HUES64 (cell line): Measurements from ENCODE around the gene MYLK2.
"Not testable (repeated sequence)": the region's sequence is repeated elsewhere in the genome, so short reads cannot be mapped to it uniquely, and the experiment has no call there.

ENCODE experiments used
- H3K27ac ChIP-seq: 2 replicates; pipeline ENCODE4 v1.7.0; 2013; ENCODE audit warnings: low read depth, low read length, inconsistent platforms
- H3K27me3 ChIP-seq: 2 replicates; pipeline ENCODE4 v1.6.1; 2013; ENCODE audit warnings: mild to moderate bottlenecking, low read length; ENCODE audit not compliant: insufficient read depth
- H3K36me3 ChIP-seq: 2 replicates; pipeline ENCODE4 v1.6.1; 2013; ENCODE audit warnings: mild to moderate bottlenecking, low read length; ENCODE audit not compliant: insufficient read depth
- H3K4me1 ChIP-seq: 2 replicates; pipeline ENCODE4 v1.6.1; 2013; ENCODE audit warnings: mild to moderate bottlenecking, low read length, moderate library complexity; ENCODE audit not compliant: insufficient read depth
- H3K4me3 ChIP-seq: 2 replicates; pipeline ENCODE4 v1.5.1; 2013; ENCODE audit warnings: mild to moderate bottlenecking, low read length, moderate library complexity
- H3K9ac ChIP-seq: 2 replicates; pipeline ENCODE4 v1.6.1; 2013; ENCODE audit warnings: mild to moderate bottlenecking, low read depth, low read length
- H3K9me3 ChIP-seq: 2 replicates; pipeline ENCODE4 v1.6.1; 2013; ENCODE audit warnings: low read depth, low read length; ENCODE audit not compliant: insufficient read depth
- WGBS: fragments of 150-250, 120-280 bp; methylation state at CpG from one replicate; pipeline ENCODE4 v1.1.7; 2013; ENCODE audit warnings: missing lambda C conversion rate; 5-methylcytosine and 5-hydroxymethylcytosine counted together

Gene MYLK2

DNA sequence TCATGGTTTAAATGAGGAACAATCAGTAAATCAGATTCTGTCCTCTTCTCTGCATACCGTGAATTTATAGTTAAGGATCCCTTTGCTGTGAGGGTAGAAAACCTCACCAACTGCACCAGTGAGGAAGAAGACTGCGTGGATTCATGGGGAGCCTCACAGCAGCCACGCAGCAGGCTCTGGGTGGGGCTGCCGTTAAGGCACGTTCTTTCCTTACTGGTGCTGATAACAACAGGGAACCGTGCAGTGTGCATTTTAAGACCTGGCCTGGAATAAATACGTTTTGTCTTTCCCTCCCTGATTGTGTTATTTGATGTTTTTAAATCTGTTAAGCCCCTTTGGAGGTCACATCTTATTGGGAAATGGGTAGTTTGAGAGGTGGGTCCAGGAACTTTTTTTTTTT is 17.6 kb upstream of the MYLK2 start:
- H3K9ac ChIP-seq: no peak overlapping the region
- no peak overlapping the region for H3K4me3 ChIP-seq
- 93% methylated on average over 7 of the region's 7 CpGs for WGBS
- H3K27me3 ChIP-seq: no peaks in the 10 kb centered on the region
- peaks cover 88% of the 10 kb centered on the region for H3K36me3 ChIP-seq
- H3K27ac ChIP-seq: no peak overlapping the region
- H3K9me3 ChIP-seq: no peaks in the 10 kb centered on the region
- no peaks in the 10 kb centered on the region for H3K4me1 ChIP-seq

GRCh38 chr20:31803552-31804291 is 15.4 kb upstream of the MYLK2 start:
- Histone ChIP-seq H3K36me3 (peaks cover 74% of the 10 kb centered on the region), H3K27ac (no peak overlapping the region), H3K27me3 (no peaks in the 10 kb centered on the region), H3K4me1 (no peaks in the 10 kb centered on the region), H3K4me3 (no peak overlapping the region), H3K9me3 (no peaks in the 10 kb centered on the region), H3K9ac (no peak overlapping the region)
- WGBS: 92% methylated on average over 7 of the region's 7 CpGs

GRCh38 chr20:31806564-31807355 is 12.4 kb upstream of the MYLK2 start:
- Histone ChIP-seq H3K27me3 (no peaks in the 10 kb centered on the region), H3K9me3 (no peaks in the 10 kb centered on the region), H3K4me1 (no peaks in the 10 kb centered on the region), H3K27ac (no peak overlapping the region), H3K4me3 (no peak overlapping the region), H3K9ac (no peak overlapping the region), H3K36me3 (peaks cover 43% of the 10 kb centered on the region)
- 94% methylated on average over 8 of the region's 8 CpGs for WGBS

GRCh38 chr20:31808481-31808880 is 10.7 kb upstream of the MYLK2 start:
- H3K27ac ChIP-seq: no peak overlapping the region
- H3K4me3 ChIP-seq: no peak overlapping the region
- H3K4me1 ChIP-seq: no peaks in the 10 kb centered on the region
- H3K9ac ChIP-seq: no peak overlapping the region
- H3K36me3 ChIP-seq: peaks cover 28% of the 10 kb centered on the region
- no peaks in the 10 kb centered on the region for H3K27me3 ChIP-seq
- H3K9me3 ChIP-seq: no peaks in the 10 kb centered on the region
- WGBS: 94% methylated on average over 3 of the region's 3 CpGs

GRCh38 chr20:31809661-31810060 is 9.5 kb upstream of the MYLK2 start:
- 86% methylated on average over 3 of the region's 3 CpGs for WGBS
- no peak overlapping the region for H3K9ac ChIP-seq
- H3K4me1 ChIP-seq: no peaks in the 10 kb centered on the region
- H3K9me3 ChIP-seq: no peaks in the 10 kb centered on the region
- no peaks in the 10 kb centered on the region for H3K27me3 ChIP-seq
- no peak overlapping the region for H3K27ac ChIP-seq
- H3K4me3 ChIP-seq: no peak overlapping the region
- H3K36me3 ChIP-seq: peaks cover 18% of the 10 kb centered on the region

- no peaks in the 10 kb centered on the region for H3K27me3 ChIP-seq
- H3K9ac ChIP-seq: no peak overlapping the region
Observed at GRCh38 chr20:31811198-31811597, 8.0 kb upstream of the MYLK2 start.

DNA sequence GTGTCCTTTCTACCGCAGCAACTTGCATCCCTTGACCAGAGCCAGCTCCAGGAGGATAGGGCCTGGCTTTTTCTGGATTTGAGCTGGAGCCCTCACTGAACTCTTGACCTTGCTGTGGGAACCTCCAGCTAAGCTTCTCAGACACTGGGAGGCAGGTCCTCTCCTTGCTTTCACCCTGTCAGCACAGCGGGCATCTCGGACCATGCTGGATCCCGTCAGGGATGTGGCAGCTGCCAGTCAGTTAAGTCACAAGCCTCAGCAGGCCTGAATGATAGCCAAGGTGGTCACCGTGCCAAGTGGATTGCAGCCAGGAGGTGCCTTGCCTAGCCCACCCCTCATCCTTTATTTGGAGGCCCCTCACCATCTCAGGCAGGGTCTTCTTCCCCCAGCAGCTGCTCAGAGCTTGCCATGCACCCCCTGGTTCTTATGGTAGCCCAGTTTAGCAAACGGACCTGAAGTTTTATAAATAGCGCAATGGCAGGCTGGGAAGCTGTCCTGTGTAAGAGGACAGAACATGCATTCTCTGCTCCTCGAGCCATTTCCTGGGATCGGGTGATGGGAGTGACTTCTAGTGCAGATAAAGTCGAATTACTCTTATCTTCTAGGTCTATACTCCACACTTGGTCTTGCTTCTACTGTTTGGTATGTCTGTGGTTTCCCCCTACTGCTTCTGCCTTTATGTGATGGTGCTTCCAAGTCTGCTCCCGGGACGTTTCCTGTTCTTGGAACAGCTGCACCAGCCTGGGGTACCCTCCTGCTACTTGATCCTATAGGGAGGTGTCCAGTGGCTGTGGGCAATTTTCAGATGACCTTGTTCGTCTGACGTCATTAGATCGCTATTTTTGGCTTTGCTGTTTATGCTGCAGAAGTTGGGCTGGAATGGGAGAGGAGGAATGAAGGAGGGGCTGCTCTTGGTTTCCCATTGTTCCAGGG is 7.1 kb upstream of the MYLK2 start:
- 0 out of 2 replicates have a peak, but pooled peaks cover 3% of the 10 kb centered on the region for H3K36me3 ChIP-seq
- WGBS: 96% methylated on average over 15 of the region's 15 CpGs
- H3K27me3 ChIP-seq: no peaks in the 10 kb centered on the region
- no peak overlapping the region for H3K27ac ChIP-seq
- H3K4me1 ChIP-seq: peaks cover 7% of the 10 kb centered on the region; the same call in 1 of the 2 replicates
- no peaks in the 10 kb centered on the region for H3K9me3 ChIP-seq
- no peak overlapping the region for H3K9ac ChIP-seq
- H3K4me3 ChIP-seq: no peak overlapping the region

More at GRCh38 chr20:31811198-31811597, 8.0 kb upstream of the MYLK2 start:
- 90% methylated on average over 4 of the region's 4 CpGs for WGBS
- Histone ChIP-seq H3K9me3 (no peaks in the 10 kb centered on the region), H3K36me3 (peaks cover 11% of the 10 kb centered on the region), H3K27ac (no peak overlapping the region), H3K4me3 (no peak overlapping the region), H3K4me1 (peaks cover 7% of the 10 kb centered on the region; the same call in 1 of the 2 replicates)

DNA sequence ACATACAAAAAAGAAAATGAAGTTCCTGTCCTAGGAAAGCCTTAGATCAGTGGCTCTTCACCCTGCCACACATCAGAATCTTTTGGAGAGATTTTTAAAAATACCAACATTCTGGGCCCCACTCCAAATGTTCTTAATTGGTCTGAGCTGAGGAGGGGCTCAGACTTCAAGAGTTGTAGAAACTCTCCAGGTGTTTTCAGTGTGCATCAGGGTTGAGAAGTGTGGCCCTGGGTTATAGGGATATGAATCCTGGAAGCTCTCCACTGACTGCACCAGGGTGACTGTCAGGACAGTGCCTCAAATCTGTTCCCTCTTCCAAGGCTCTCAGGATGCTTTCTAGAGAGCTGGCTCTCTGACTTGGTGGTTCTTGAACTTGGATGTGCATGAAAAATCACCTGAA is 5.5 kb upstream of the MYLK2 start:
- no peaks in the 10 kb centered on the region for H3K27me3 ChIP-seq
- peaks cover 7% of the 10 kb centered on the region; the same call in 1 of the 2 replicates for H3K4me1 ChIP-seq
- no peak overlapping the region for H3K27ac ChIP-seq

GRCh38 chr20:31814142-31814541 is 5.0 kb upstream of the MYLK2 start:
- not testable (repeated sequence) for H3K27ac ChIP-seq, H3K9me3 ChIP-seq, H3K9ac ChIP-seq, H3K27me3 ChIP-seq, H3K36me3 ChIP-seq, H3K4me1 ChIP-seq, H3K4me3 ChIP-seq
- 88% methylated on average over 7 of the region's 7 CpGs for WGBS

More for the DNA sequence above, 5.5 kb upstream of the MYLK2 start:
- Histone ChIP-seq H3K9ac (no peak overlapping the region), H3K4me3 (no peak overlapping the region), H3K9me3 (no peaks in the 10 kb centered on the region), H3K36me3 (no peaks in the 10 kb centered on the region)

DNA sequence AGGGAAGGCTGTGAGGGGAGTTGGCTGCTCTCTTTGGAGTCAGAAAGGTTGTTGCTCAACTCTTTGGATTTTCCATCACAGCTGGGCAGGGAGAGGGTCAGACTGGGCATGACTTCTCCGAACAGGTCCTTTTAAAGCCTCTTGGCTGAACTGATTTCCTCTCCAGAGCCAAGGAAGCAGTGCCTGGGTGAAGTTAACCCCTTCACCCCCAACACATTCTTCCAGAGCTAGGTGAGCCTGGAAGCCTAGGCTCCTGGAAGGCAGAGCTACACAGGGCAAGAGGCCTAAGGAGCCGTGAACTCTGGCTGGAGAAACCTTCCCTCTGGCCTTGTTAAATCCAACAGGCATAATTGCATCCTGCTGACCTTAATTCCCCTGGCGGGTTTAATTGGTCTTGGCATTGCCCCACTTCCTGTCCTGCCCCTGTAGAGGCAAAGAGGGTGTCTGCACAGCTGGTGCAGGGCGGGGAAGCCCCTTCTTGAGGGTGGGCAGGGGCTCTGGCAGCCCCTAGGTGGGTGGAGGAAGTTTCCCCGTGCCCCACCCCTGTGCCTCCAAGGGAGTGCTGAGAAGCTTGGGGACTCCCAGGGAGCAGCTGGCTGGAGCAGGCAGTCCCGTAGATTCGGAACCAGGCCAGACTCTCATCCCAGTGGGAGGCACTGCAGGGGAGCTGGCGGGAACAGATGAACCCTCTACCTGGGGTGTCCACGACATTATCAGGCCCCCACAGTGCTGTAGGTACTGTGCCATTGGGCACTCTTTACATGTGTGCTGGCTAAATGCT is 3.6 kb upstream of the MYLK2 start:
- no peaks in the 10 kb centered on the region for H3K9me3 ChIP-seq
- H3K36me3 ChIP-seq: no peaks in the 10 kb centered on the region
- H3K9ac ChIP-seq: no peak overlapping the region
- peaks cover 7% of the 10 kb centered on the region; the same call in 1 of the 2 replicates for H3K4me1 ChIP-seq
- no peaks in the 10 kb centered on the region for H3K27me3 ChIP-seq
- H3K27ac ChIP-seq: peak overlapping the region; percentile 12; the same call in 1 of the 2 replicates
- WGBS: 59% methylated on average over 9 of the region's 9 CpGs
- no peak overlapping the region for H3K4me3 ChIP-seq
